CD14-positive monocyte (primary cell): ENCODE measurements around the gene SERP2. TPM values are rescaled to one million over a fixed set of nuclear protein-coding genes. Genes with fewer than 3 reads are reported as not detected.

Experiments used
- DNase-seq, 3 donors: peaks; one replicate each; pipeline ENCODE4 v3.0.0-alpha.2; 2011 to 2022
- H2AFZ ChIP-seq: 2 replicates; pipeline ENCODE4 v1.6.0; 2012; ENCODE audit warnings: mild to moderate bottlenecking, low read depth, low read length, inconsistent platforms; ENCODE audit not compliant: insufficient read depth, poor library complexity, severe bottlenecking
- H3K27ac ChIP-seq, 2 donors: 1 replicate in 1 of 2; 2 replicates in 1 of 2; pipeline ENCODE4 v1.5.1; 2012 to 2013; ENCODE audit warnings: low read length in 2 of 2, control low read depth in 1 of 2, inconsistent platforms in 1 of 2, low read depth in 1 of 2, mild to moderate bottlenecking in 1 of 2
- H3K27me3 ChIP-seq, 2 donors: one replicate each; pipeline versions ENCODE4 v1.6.0 to v1.6.1; 2011 to 2013; ENCODE audit warnings: low read length in 2 of 2; ENCODE audit not compliant: control insufficient read depth in 2 of 2, insufficient read depth in 2 of 2
- H3K36me3 ChIP-seq, 2 donors: replicated peaks in 1 of 2; 1 replicate in 1 of 2; 2 replicates in 1 of 2; pipeline versions ENCODE4 v1.5.1 to v1.6.1; 2012 to 2013; ENCODE audit warnings: low read length in 2 of 2, control low read depth in 1 of 2, inconsistent platforms in 1 of 2, mild to moderate bottlenecking in 1 of 2; ENCODE audit not compliant: insufficient read depth in 2 of 2, control insufficient read depth in 1 of 2
- H3K4me1 ChIP-seq, 2 donors: 1 replicate in 1 of 2; 2 replicates in 1 of 2; pipeline versions ENCODE4 v1.5.1 to v1.6.1; 2012 to 2013; ENCODE audit warnings: low read length in 2 of 2, control low read depth in 1 of 2, inconsistent platforms in 1 of 2, mild to moderate bottlenecking in 1 of 2, moderate library complexity in 1 of 2; ENCODE audit not compliant: insufficient read depth in 2 of 2, control insufficient read depth in 1 of 2
- H3K4me2 ChIP-seq: replicated peaks from 2 replicates; pipeline ENCODE3; 2012; ENCODE audit warnings: low read length, moderate library complexity, mild to moderate bottlenecking; ENCODE audit not compliant: poor library complexity, severe bottlenecking; ENCODE audit errors: extremely low read depth
- H3K4me3 ChIP-seq, 3 experiments: fragments of 200-600 bp in 1 of 3; sonication (generic) in 1 of 3; replicated peaks in 1 of 3; 1 replicate in 2 of 3; 2 replicates in 1 of 3; pipeline ENCODE4 v1.5.1; 2011 to 2013; ENCODE audit warnings: low read length in 3 of 3, mild to moderate bottlenecking in 3 of 3, control low read depth in 2 of 3, low read depth in 2 of 3, inconsistent platforms in 1 of 3, moderate library complexity in 1 of 3
- H3K79me2 ChIP-seq: 2 replicates; pipeline ENCODE4 v1.6.0; 2012; ENCODE audit warnings: mild to moderate bottlenecking, control low read depth, inconsistent platforms, low read length, moderate library complexity; ENCODE audit not compliant: insufficient read depth
- H3K9ac ChIP-seq: 2 replicates; pipeline ENCODE4 v1.6.0; 2017; ENCODE audit warnings: low read length, mild to moderate bottlenecking; ENCODE audit not compliant: insufficient read depth, poor library complexity, severe bottlenecking
- H3K9me3 ChIP-seq, 2 donors: replicated peaks in 1 of 2; 1 replicate in 1 of 2; 2 replicates in 1 of 2; pipeline versions ENCODE4 v1.5.1 to v1.6.1; 2012 to 2013; ENCODE audit warnings: low read length in 2 of 2, control low read depth in 1 of 2; ENCODE audit not compliant: control insufficient read depth in 1 of 2, insufficient read depth in 1 of 2
- H4K20me1 ChIP-seq: 2 replicates; pipeline ENCODE4 v1.6.0; 2012; ENCODE audit warnings: mild to moderate bottlenecking, low read length, control low read depth, moderate library complexity; ENCODE audit not compliant: insufficient read depth
- H3K27ac Mint-ChIP-seq, 7 donors: one replicate each; pipeline ENCODE4 v1.8.0; 2020; ENCODE audit warnings: mild to moderate bottlenecking in 7 of 7, mixed read lengths in 7 of 7, moderate library complexity in 6 of 7, inconsistent platforms in 2 of 7
- H3K27me3 Mint-ChIP-seq, 3 donors: one replicate each; pipeline ENCODE4 v1.8.0; 2021 to 2022; ENCODE audit warnings: low read depth in 3 of 3, mild to moderate bottlenecking in 3 of 3, mixed read lengths in 3 of 3, moderate library complexity in 3 of 3, inconsistent platforms in 1 of 3
- H3K36me3 Mint-ChIP-seq, 2 donors: one replicate each; pipeline ENCODE4 v1.8.0; 2020; ENCODE audit warnings: mixed read lengths in 2 of 2, inconsistent platforms in 1 of 2, mild to moderate bottlenecking in 1 of 2
- H3K4me1 Mint-ChIP-seq: one replicate; pipeline ENCODE4 v1.8.0; 2020; ENCODE audit warnings: mild to moderate bottlenecking, mixed read lengths
- H3K4me3 Mint-ChIP-seq, 2 donors: one replicate each; pipeline ENCODE4 v1.8.0; 2020; ENCODE audit warnings: mild to moderate bottlenecking in 2 of 2, mixed read lengths in 2 of 2, moderate library complexity in 1 of 2
- H3K9me3 Mint-ChIP-seq, 7 donors: one replicate each; pipeline ENCODE4 v1.8.0; 2020 to 2022; ENCODE audit warnings: mixed read lengths in 7 of 7, mild to moderate bottlenecking in 6 of 7, moderate library complexity in 6 of 7, inconsistent platforms in 2 of 7
- WGBS: methylation state at CpG from one replicate; pipeline ENCODE4 v1.1.5; 2013; ENCODE audit warnings: missing lambda C conversion rate; ENCODE audit not compliant: insufficient coverage; 5-methylcytosine and 5-hydroxymethylcytosine counted together
- intact Hi-C, 2 donors: fragments of 100-400 bp; cut with micrococcal nuclease; formaldehyde crosslinking; loops; one replicate each; pipeline versions ENCODE4 v1.15.0 to v1.15.1; 2023
- polyA plus RNA-seq, 3 donors: library from polyadenylated mRNA; depleted of rRNA in 1 of 3; unstranded in 2 of 3; stranded (reverse) in 1 of 3; fragments of 300-500 nt in 2 of 3; fragments of >200 nt in 1 of 3; fragmentation: Illumina TruSeq in 2 of 3; gene quantifications; 1 replicate in 2 of 3; 2 replicates in 1 of 3; pipeline ENCODE4 v1.2.3, GENCODE V29; 2012 to 2021
- TF ChIP-seq, protein P1 (sequence below): fragments of 200-600 bp; IDR thresholded peaks from one replicate; pipeline ENCODE4 v1.8.0; 2022; ENCODE audit warnings: antibody characterized with exemption, mild to moderate bottlenecking

Gene SERP2
- polyA plus RNA-seq, 3 donors: not detected

DNA sequence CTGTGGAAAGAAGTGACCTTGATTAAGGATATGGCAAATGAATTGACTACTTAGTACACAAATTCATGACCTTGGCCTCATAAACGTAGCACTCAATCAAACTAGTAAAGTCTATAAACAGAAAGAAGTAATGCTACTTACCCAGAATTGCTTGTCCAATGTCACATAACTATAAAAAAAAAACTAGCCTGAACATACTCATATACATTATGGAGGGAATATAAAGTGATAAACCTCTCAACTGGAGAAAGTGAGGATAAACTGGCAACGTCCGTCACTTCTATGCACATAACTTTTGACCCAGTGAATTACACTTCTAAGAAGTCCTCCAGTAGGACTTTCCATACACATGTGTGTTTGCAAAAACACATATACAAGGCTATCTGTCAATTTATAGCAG lies 7.7 kb upstream of the SERP2 start:
- Histone ChIP-seq H3K4me3 (no peak overlapping the region), H3K4me2 (no peak overlapping the region), H3K79me2 (no peaks in the 10 kb centered on the region), H3K27ac (no peak overlapping the region), H3K27me3 (no peaks in the 10 kb centered on the region), H3K36me3 (no peaks in the 10 kb centered on the region), H3K9me3 (no peaks in the 10 kb centered on the region), H3K9ac (no peak overlapping the region), H3K4me1 (peaks cover 6 to 7% of the 10 kb centered on the region in 2 donors), H2AFZ (no peak overlapping the region), H4K20me1 (no peaks in the 10 kb centered on the region)
- Mint-ChIP-seq H3K27ac (no peak overlapping the region), H3K36me3 (no peaks in the 10 kb centered on the region), H3K9me3 (peaks cover 0 to 4% (median 0%) of the 10 kb centered on the region in 7 donors), H3K27me3 (peaks cover 2 to 6% (median 2%) of the 10 kb centered on the region in 3 donors), H3K4me1 (peaks cover 12% of the 10 kb centered on the region), H3K4me3 (no peak overlapping the region)
- no peak for DNase-seq
- TF ChIP-seq, protein P1, sequence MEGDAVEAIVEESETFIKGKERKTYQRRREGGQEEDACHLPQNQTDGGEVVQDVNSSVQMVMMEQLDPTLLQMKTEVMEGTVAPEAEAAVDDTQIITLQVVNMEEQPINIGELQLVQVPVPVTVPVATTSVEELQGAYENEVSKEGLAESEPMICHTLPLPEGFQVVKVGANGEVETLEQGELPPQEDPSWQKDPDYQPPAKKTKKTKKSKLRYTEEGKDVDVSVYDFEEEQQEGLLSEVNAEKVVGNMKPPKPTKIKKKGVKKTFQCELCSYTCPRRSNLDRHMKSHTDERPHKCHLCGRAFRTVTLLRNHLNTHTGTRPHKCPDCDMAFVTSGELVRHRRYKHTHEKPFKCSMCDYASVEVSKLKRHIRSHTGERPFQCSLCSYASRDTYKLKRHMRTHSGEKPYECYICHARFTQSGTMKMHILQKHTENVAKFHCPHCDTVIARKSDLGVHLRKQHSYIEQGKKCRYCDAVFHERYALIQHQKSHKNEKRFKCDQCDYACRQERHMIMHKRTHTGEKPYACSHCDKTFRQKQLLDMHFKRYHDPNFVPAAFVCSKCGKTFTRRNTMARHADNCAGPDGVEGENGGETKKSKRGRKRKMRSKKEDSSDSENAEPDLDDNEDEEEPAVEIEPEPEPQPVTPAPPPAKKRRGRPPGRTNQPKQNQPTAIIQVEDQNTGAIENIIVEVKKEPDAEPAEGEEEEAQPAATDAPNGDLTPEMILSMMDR: no peak
- WGBS: no CpG with 5 or more reads among the region's 3 CpGs
- intact Hi-C loops: no loop called here

DNA sequence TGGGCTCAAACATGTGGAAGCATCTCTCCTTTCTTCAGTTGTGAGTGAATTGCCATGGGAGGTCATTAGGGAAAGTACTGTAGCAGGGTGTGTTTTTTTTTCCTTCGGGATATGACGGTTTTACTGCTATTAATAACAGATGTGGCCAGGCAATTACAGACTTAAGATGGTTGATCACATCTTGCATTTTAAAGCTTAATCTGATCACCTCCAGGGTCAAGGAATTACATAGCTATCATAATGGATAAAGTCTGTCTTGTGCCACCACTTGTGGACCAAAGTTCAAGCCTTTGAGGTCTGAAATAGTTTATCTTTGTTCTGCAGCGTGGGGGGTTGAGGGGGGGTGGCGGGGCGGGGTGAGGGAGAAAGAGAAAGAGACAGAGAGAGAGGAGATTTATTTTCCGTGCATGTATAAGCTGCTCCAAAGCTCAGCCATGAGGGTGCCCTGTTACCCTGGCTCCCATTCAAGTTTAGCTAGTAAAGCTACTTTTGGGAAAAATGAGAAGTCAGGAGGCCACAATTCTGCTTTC lies 5.5 kb upstream of the SERP2 start:
- Histone ChIP-seq H3K27me3 (peaks cover 0 to 8% of the 10 kb centered on the region in 2 donors), H3K4me3 (no peak overlapping the region), H3K79me2 (no peaks in the 10 kb centered on the region), H4K20me1 (no peaks in the 10 kb centered on the region), H3K4me1 (peaks cover 6 to 7% of the 10 kb centered on the region in 2 donors), H2AFZ (no peak overlapping the region), H3K9me3 (no peaks in the 10 kb centered on the region), H3K4me2 (no peak overlapping the region), H3K36me3 (no peaks in the 10 kb centered on the region), H3K27ac (no peak overlapping the region), H3K9ac (no peak overlapping the region)
- peaks cover 0 to 6% (median 1%) of the 10 kb centered on the region in 7 donors for H3K9me3 Mint-ChIP-seq
- intact Hi-C loops: no loop called here
- H3K4me1 Mint-ChIP-seq: peaks cover 11% of the 10 kb centered on the region
- H3K27ac Mint-ChIP-seq: no peak overlapping the region
- TF ChIP-seq, protein P1: no peak
- H3K27me3 Mint-ChIP-seq: peaks cover 9 to 19% (median 18%) of the 10 kb centered on the region in 3 donors
- no peak overlapping the region for H3K4me3 Mint-ChIP-seq
- H3K36me3 Mint-ChIP-seq: peaks cover 0 to 2% of the 10 kb centered on the region in 2 donors
- WGBS: 26% methylated on average over 4 of the region's 6 CpGs
- DNase-seq: no peak
